Fibroblast of skin of abdomen (primary cell): ENCODE measurements around the gene AARS1.
"Not testable (repeated sequence)": the region's sequence is repeated elsewhere in the genome, so short reads cannot be mapped to it uniquely, and the experiment has no call there.

Source experiments
- DNase-seq: peaks from one replicate; pipeline ENCODE4 v3.0.0-alpha.2; 2013

The AARS1 gene

GRCh38 chr16:70223971-70224513 lies 65.3 kb downstream of the AARS1 start:
- not testable (repeated sequence) for DNase-seq

GRCh38 chr16:70223216-70223615 lies 66.1 kb downstream of the AARS1 start:
- DNase-seq: not testable (repeated sequence)

GRCh38 chr16:70222574-70222973 lies 66.7 kb downstream of the AARS1 start:
- not testable (repeated sequence) for DNase-seq

GRCh38 chr16:70218586-70218985 lies 70.7 kb downstream of the AARS1 start:
- DNase-seq: not testable (repeated sequence)

GRCh38 chr16:70206382-70206781 lies 82.9 kb downstream of the AARS1 start:
- DNase-seq: not testable (repeated sequence)

GRCh38 chr16:70204668-70205405 lies 84.5 kb downstream of the AARS1 start:
- DNase-seq: not testable (repeated sequence)

GRCh38 chr16:70204010-70204409 lies 85.3 kb downstream of the AARS1 start:
- DNase-seq: not testable (repeated sequence)

- DNase-seq: not testable (repeated sequence)
Measured at GRCh38 chr16:70203508-70203907, 85.8 kb downstream of the AARS1 start.
